ENCODE results near the gene SLCO1B1. TPM values are rescaled to one million over a fixed set of nuclear protein-coding genes. Genes with fewer than 3 reads are reported as not detected.
A peak's percentile ranks its signal among the peaks of the same experiment; 100 is the strongest.

The SLCO1B1 gene
- total RNA-seq, 1 donor from 2014 or later: not detected

- Histone ChIP-seq H3K4me3 (ENCODE audit: insufficient read depth, low read depth, low read length) (no peak overlapping the region), H3K4me2 (ENCODE audit: low read length) (no peak overlapping the region), H3K36me3 (ENCODE audit: insufficient read depth, low read length) (no peaks in the 10 kb centered on the region), H4K20me1 (ENCODE audit: insufficient read depth, low read length) (no peaks in the 10 kb centered on the region), H2AFZ (ENCODE audit: low read depth, low read length) (no peak overlapping the region), H3K27ac (ENCODE audit: low read depth, low read length) (no peak overlapping the region), H3K9ac (ENCODE audit: low read length) (no peak overlapping the region), H3K4me1 (ENCODE audit: insufficient read depth, low read length) (no peaks in the 10 kb centered on the region), H3K79me2 (ENCODE audit: insufficient read depth, low read length) (no peaks in the 10 kb centered on the region), H3K27me3 (ENCODE audit: insufficient read depth, low read length) (no peaks in the 10 kb centered on the region), H3K9me3 (ENCODE audit: insufficient read depth, low read depth, low read length) (no peaks in the 10 kb centered on the region)
- Mint-ChIP-seq H3K4me3 (ENCODE audit: unreplicated experiment) (no peak overlapping the region), H3K27me3 (ENCODE audit: low read depth, unreplicated experiment) (no peaks in the 10 kb centered on the region), H3K9me3 (ENCODE audit: unreplicated experiment) (peaks cover 2% of the 10 kb centered on the region), H3K27ac (ENCODE audit: unreplicated experiment) (no peak overlapping the region), H3K4me1 (ENCODE audit: low read depth, unreplicated experiment) (peaks cover 8% of the 10 kb centered on the region), H3K36me3 (ENCODE audit: low read depth, unreplicated experiment) (no peaks in the 10 kb centered on the region)
- DNase-seq (ENCODE audit: low read depth) (peak; percentile 16), FAIRE-seq (no peak)
- TF ChIP-seq EZH2 (IDR thresholded peaks at IDR 0.05; ENCODE audit: insufficient read depth, low read length) (no peak), CTCF (IDR thresholded peaks at IDR 0.05; ENCODE audit: insufficient read depth, low read depth, low read length) (peak; percentile 87)
Observed at GRCh38 chr12:21169878-21170472, 39.0 kb downstream of the SLCO1B1 start.

- DNase-seq (ENCODE audit: low read depth) (no peak), FAIRE-seq (no peak)
- Histone ChIP-seq H3K79me2 (ENCODE audit: insufficient read depth, low read length) (no peaks in the 10 kb centered on the region), H4K20me1 (ENCODE audit: insufficient read depth, low read length) (no peaks in the 10 kb centered on the region), H3K27ac (ENCODE audit: low read depth, low read length) (no peak overlapping the region), H3K9ac (ENCODE audit: low read length) (no peak overlapping the region), H3K4me2 (ENCODE audit: low read length) (no peak overlapping the region), H3K36me3 (ENCODE audit: insufficient read depth, low read length) (no peaks in the 10 kb centered on the region), H2AFZ (ENCODE audit: low read depth, low read length) (no peak overlapping the region), H3K9me3 (ENCODE audit: insufficient read depth, low read depth, low read length) (no peaks in the 10 kb centered on the region), H3K27me3 (ENCODE audit: insufficient read depth, low read length) (no peaks in the 10 kb centered on the region), H3K4me3 (ENCODE audit: insufficient read depth, low read depth, low read length) (no peak overlapping the region), H3K4me1 (ENCODE audit: insufficient read depth, low read length) (no peaks in the 10 kb centered on the region)
- H3K27ac Mint-ChIP-seq (ENCODE audit: unreplicated experiment): no peak overlapping the region
- no peak overlapping the region for H3K4me3 Mint-ChIP-seq (ENCODE audit: unreplicated experiment)
- H3K36me3 Mint-ChIP-seq (ENCODE audit: low read depth, unreplicated experiment): no peaks in the 10 kb centered on the region
- no peak for TF ChIP-seq CTCF (IDR thresholded peaks at IDR 0.05; ENCODE audit: insufficient read depth, low read depth, low read length)
- no peak for TF ChIP-seq EZH2 (IDR thresholded peaks at IDR 0.05; ENCODE audit: insufficient read depth, low read length)
- H3K9me3 Mint-ChIP-seq (ENCODE audit: unreplicated experiment): peaks cover 2% of the 10 kb centered on the region
- H3K4me1 Mint-ChIP-seq (ENCODE audit: low read depth, unreplicated experiment): peaks cover 8% of the 10 kb centered on the region
- H3K27me3 Mint-ChIP-seq (ENCODE audit: low read depth, unreplicated experiment): no peaks in the 10 kb centered on the region
Observed at GRCh38 chr12:21172079-21172478, 41.1 kb downstream of the SLCO1B1 start.

- FAIRE-seq (no peak), DNase-seq (ENCODE audit: low read depth) (peak; percentile 18)
- no peaks in the 10 kb centered on the region for H4K20me1 ChIP-seq (ENCODE audit: insufficient read depth, low read length)
- no peak for TF ChIP-seq CTCF (IDR thresholded peaks at IDR 0.05; ENCODE audit: insufficient read depth, low read depth, low read length)
- TF ChIP-seq EZH2 (IDR thresholded peaks at IDR 0.05; ENCODE audit: insufficient read depth, low read length): no peak
- Mint-ChIP-seq H3K27me3 (ENCODE audit: low read depth, unreplicated experiment) (no peaks in the 10 kb centered on the region), H3K4me3 (ENCODE audit: unreplicated experiment) (no peak overlapping the region), H3K4me1 (ENCODE audit: low read depth, unreplicated experiment) (peaks cover 19% of the 10 kb centered on the region), H3K36me3 (ENCODE audit: low read depth, unreplicated experiment) (no peaks in the 10 kb centered on the region), H3K27ac (ENCODE audit: unreplicated experiment) (peak overlapping the region; percentile 88), H3K9me3 (ENCODE audit: unreplicated experiment) (peaks cover 1% of the 10 kb centered on the region)
- no peaks in the 10 kb centered on the region for H3K79me2 ChIP-seq (ENCODE audit: insufficient read depth, low read length)
- peak overlapping the region; percentile 50 for H3K4me2 ChIP-seq (ENCODE audit: low read length)
- H3K4me1 ChIP-seq (ENCODE audit: insufficient read depth, low read length): no peaks in the 10 kb centered on the region
- no peak overlapping the region for H2AFZ ChIP-seq (ENCODE audit: low read depth, low read length)
- no peaks in the 10 kb centered on the region for H3K27me3 ChIP-seq (ENCODE audit: insufficient read depth, low read length)
- H3K36me3 ChIP-seq (ENCODE audit: insufficient read depth, low read length): no peaks in the 10 kb centered on the region
- no peaks in the 10 kb centered on the region for H3K9me3 ChIP-seq (ENCODE audit: insufficient read depth, low read depth, low read length)
- peak overlapping the region; percentile 15 for H3K27ac ChIP-seq (ENCODE audit: low read depth, low read length)
- no peak overlapping the region for H3K4me3 ChIP-seq (ENCODE audit: insufficient read depth, low read depth, low read length)
- no peak overlapping the region for H3K9ac ChIP-seq (ENCODE audit: low read length)
Observed at GRCh38 chr12:21183721-21184275, 52.8 kb downstream of the SLCO1B1 start.
